Measurements from ENCODE around the gene TP53I3.

DNA sequence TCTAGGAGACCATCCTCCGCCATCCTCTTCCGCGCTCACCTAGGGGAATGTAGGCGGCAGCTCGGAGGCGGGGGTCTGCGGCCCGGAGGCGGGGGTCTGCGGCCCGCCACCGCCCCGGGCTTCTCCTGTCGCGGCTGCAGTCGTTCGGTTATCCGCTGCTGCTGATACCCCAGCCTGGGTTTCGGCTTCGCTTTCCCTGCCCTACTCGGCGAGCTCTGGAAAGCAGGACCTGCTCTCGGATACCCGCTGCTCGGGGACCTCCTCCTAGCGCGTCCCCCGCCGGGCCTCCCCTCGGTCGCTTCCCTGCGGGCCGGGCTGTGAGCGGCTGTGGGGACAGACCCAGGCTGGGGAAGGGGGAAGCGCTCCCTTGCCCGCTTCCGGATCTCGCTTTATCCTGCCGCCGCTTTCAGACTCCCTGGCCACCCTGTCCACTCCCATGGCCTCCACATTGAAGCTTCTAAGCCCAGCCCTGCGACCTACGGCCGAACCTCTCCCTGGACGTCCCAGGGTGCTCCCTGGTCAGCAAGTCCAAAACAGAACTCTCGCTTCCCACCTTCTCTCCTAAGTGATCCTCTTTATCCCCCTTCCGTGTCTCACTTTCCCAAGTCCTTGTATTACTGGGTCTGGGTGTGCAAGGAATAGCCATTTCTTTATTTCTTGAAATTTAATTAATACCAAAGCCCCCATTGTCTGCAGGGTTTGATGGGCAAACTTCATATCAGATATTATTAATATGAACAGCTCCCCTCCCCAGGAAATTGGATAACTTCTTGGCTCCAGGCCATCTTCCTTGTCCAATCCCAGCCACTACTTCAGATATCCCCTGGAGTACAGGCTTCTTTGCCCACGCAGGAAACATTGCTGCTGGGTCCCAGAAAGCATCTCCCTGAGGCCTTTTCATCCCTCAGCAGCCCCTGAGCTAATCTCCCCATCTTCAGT, 34.3 kb downstream of the TP53I3 start:
- TF ChIP-seq CTCF (conservative IDR thresholded peaks at IDR 0.05; ENCODE audit: low read length) (no peak), EZH2phosphoT487 (IDR thresholded peaks at IDR 0.05; ENCODE audit: borderline replicate concordance, low read depth, low read length) (no peak)
